ENCODE measurements around the gene RAX. TPM values are rescaled to one million over a fixed set of nuclear protein-coding genes. Genes with fewer than 3 reads are reported as not detected.

Gene RAX
- total RNA-seq, 1 experiment from 2014 or later = not detected

GRCh38 chr18:59249199-59249774 lies 24.0 kb downstream of the RAX start:
- peak; percentile 64 for DNase-seq (ENCODE audit: low read depth)

GRCh38 chr18:59246796-59247195 lies 26.5 kb downstream of the RAX start:
- no peak for DNase-seq (ENCODE audit: low read depth)

GRCh38 chr18:59242906-59243305 lies 30.3 kb downstream of the RAX start:
- no peak for DNase-seq (ENCODE audit: low read depth)

GRCh38 chr18:59239642-59240041 lies 33.6 kb downstream of the RAX start:
- no peak for DNase-seq (ENCODE audit: low read depth)

- DNase-seq (ENCODE audit: low read depth) = no peak
Observed at GRCh38 chr18:59238385-59238784, 34.9 kb downstream of the RAX start.

- peak; percentile 52 for DNase-seq (ENCODE audit: low read depth)
Observed at GRCh38 chr18:59233017-59233410, 40.2 kb downstream of the RAX start.

GRCh38 chr18:59232309-59233016 lies 40.8 kb downstream of the RAX start:
- no peak for DNase-seq (ENCODE audit: low read depth)

GRCh38 chr18:59231877-59232276 lies 41.4 kb downstream of the RAX start:
- no peak for DNase-seq (ENCODE audit: low read depth)

- no peak for DNase-seq (ENCODE audit: low read depth)
Observed at GRCh38 chr18:59231114-59231513, 42.1 kb downstream of the RAX start.

GRCh38 chr18:59229701-59230443 lies 43.4 kb downstream of the RAX start:
- DNase-seq (ENCODE audit: low read depth) = no peak

GRCh38 chr18:59229191-59229590 lies 44.1 kb downstream of the RAX start:
- peak; percentile 30 for DNase-seq (ENCODE audit: low read depth)

GRCh38 chr18:59228351-59228750 lies 44.9 kb downstream of the RAX start:
- no peak for DNase-seq (ENCODE audit: low read depth)

GRCh38 chr18:59222341-59222740 lies 50.9 kb downstream of the RAX start:
- DNase-seq (ENCODE audit: low read depth) = no peak

GRCh38 chr18:59220784-59221765 lies 52.2 kb downstream of the RAX start:
- no peak for DNase-seq (ENCODE audit: low read depth)

- DNase-seq (ENCODE audit: low read depth) = no peak
Observed at GRCh38 chr18:59220164-59220783, 53.0 kb downstream of the RAX start.

GRCh38 chr18:59219672-59220163 lies 53.5 kb downstream of the RAX start, which contains the start of gene GRP:
Gene GRP (plus strand): TSS chr18:59220158. CDS start chr18:59220266, 108 bp downstream.
- no peak for DNase-seq (ENCODE audit: low read depth)

GRCh38 chr18:59218018-59218417 lies 55.2 kb downstream of the RAX start:
- no peak for DNase-seq (ENCODE audit: low read depth)
